Endothelial cell of umbilical vein (primary cell): Measurements from ENCODE around the gene AIF1L. TPM values are rescaled to one million over a fixed set of nuclear protein-coding genes. Genes with fewer than 3 reads are reported as not detected.

Experiments
- BruUV-seq: library from RNA; stranded (reverse); fragments of 400-500 nt; replicated peaks from 2 replicates; lab custom pipeline; 2021; lab: Mats Ljungman, UMichigan
- CTCF ChIA-PET: fragments of 300-600, 350-600 bp; sonication (Branson Sonifier 250); formaldehyde crosslinking; loops from one replicate; lab custom pipeline; 2021; ENCODE audit warnings: antibody characterized with exemption, inconsistent platforms; lab: Charles Lee
- POLR2A ChIA-PET: fragments of 300-600, 350-600 bp; sonication (Branson Sonifier 250); formaldehyde crosslinking; loops from one replicate; lab custom pipeline; 2021; ENCODE audit warnings: antibody characterized with exemption, inconsistent platforms; lab: Charles Lee
- DNase-seq: peaks from one replicate; pipeline ENCODE4 v3.0.0-alpha.2; 2011; ENCODE audit warnings: low read depth, low spot score
- FAIRE-seq: peaks from 2 replicates; lab custom pipeline; 2011; peaks lifted over from hg19 to GRCh38; lab: Jason Lieb, UNC
- H2AFZ ChIP-seq: 2 replicates; pipeline ENCODE4 v1.6.0; 2012; ENCODE audit warnings: low read depth, low read length, control low read depth, inconsistent platforms
- H3K27ac ChIP-seq: 2 replicates; pipeline ENCODE4 v1.5.1; 2011; ENCODE audit warnings: low read depth, mild to moderate bottlenecking, control low read depth, low read length, moderate library complexity; ENCODE audit not compliant: insufficient read depth
- H3K27me3 ChIP-seq, 2 experiments: 2 replicates each; pipeline versions ENCODE4 v1.6.0 to v1.6.1; 2011; ENCODE audit warnings: low read length in 2 of 2, mixed read lengths in 1 of 2; ENCODE audit not compliant: control insufficient read depth in 2 of 2, insufficient read depth in 2 of 2
- H3K36me3 ChIP-seq, 2 experiments: 2 replicates in 1 of 2; 3 replicates in 1 of 2; pipeline ENCODE4 v1.5.1; 2011; ENCODE audit warnings: low read length in 2 of 2, mild to moderate bottlenecking in 1 of 2, moderate library complexity in 1 of 2; ENCODE audit not compliant: control insufficient read depth in 2 of 2, insufficient read depth in 2 of 2; ENCODE audit errors: extremely low read depth in 1 of 2
- H3K4me1 ChIP-seq: 3 replicates; pipeline ENCODE4 v1.5.1; 2011; ENCODE audit warnings: mild to moderate bottlenecking, low read length; ENCODE audit not compliant: control insufficient read depth, insufficient read depth; ENCODE audit errors: extremely low read depth
- H3K4me2 ChIP-seq: 2 replicates; pipeline ENCODE4 v1.6.1; 2011; ENCODE audit warnings: low read length, control low read depth, mixed read lengths; ENCODE audit not compliant: insufficient read depth
- H3K4me3 ChIP-seq, 3 experiments: fragments of 200-600 bp in 1 of 3; sonication (generic), shearing (Covaris generic) in 1 of 3; replicated peaks in 1 of 3; 2 replicates each; pipeline ENCODE4 v1.5.1; 2011 to 2016; ENCODE audit warnings: control low read depth in 3 of 3, low read length in 3 of 3, mild to moderate bottlenecking in 2 of 3, inconsistent platforms in 1 of 3, low read depth in 1 of 3, moderate library complexity in 1 of 3; ENCODE audit not compliant: insufficient read depth in 1 of 3
- H3K79me2 ChIP-seq: 2 replicates; pipeline ENCODE4 v1.6.0; 2012; ENCODE audit warnings: low read length, inconsistent platforms; ENCODE audit not compliant: control insufficient read depth, insufficient read depth
- H3K9ac ChIP-seq: replicated peaks from 2 replicates; pipeline ENCODE3; 2011; ENCODE audit warnings: low read length, control low read depth; ENCODE audit not compliant: insufficient read depth; ENCODE audit errors: extremely low read depth
- H3K9me1 ChIP-seq: replicated peaks from 3 replicates; pipeline ENCODE4 v1.6.0; 2011; ENCODE audit warnings: mild to moderate bottlenecking, low read length; ENCODE audit not compliant: control insufficient read depth, insufficient read depth; ENCODE audit errors: extremely low read depth
- H3K9me3 ChIP-seq: replicated peaks from 2 replicates; pipeline ENCODE4 v1.5.1; 2012; ENCODE audit warnings: low read length, inconsistent platforms; ENCODE audit not compliant: control insufficient read depth, insufficient read depth
- H4K20me1 ChIP-seq: replicated peaks from 2 replicates; pipeline ENCODE3; 2011; ENCODE audit warnings: mild to moderate bottlenecking, low read length; ENCODE audit not compliant: control insufficient read depth, insufficient read depth; ENCODE audit errors: extremely low read depth
- CTCF ChIP-seq, 2 donors: IDR thresholded peaks; 1 replicate in 1 of 2; 2 replicates in 1 of 2; pipeline ENCODE4 v1.5.1; 2011; ENCODE audit warnings: low read length in 2 of 2, mild to moderate bottlenecking in 2 of 2, moderate library complexity in 2 of 2, control low read depth in 1 of 2, inconsistent platforms in 1 of 2, low read depth in 1 of 2; ENCODE audit not compliant: insufficient read depth in 1 of 2; ENCODE audit errors: extremely low read depth in 1 of 2
- EZH2 ChIP-seq: IDR thresholded peaks from 2 replicates; pipeline ENCODE4 v1.6.1; 2012; ENCODE audit warnings: borderline replicate concordance, low read depth, mild to moderate bottlenecking, moderate library complexity, low read length, inconsistent platforms; ENCODE audit not compliant: severe bottlenecking
- FOS ChIP-seq: IDR thresholded peaks from 2 replicates; pipeline ENCODE4 v1.6.1; 2011; ENCODE audit warnings: mild to moderate bottlenecking, low read length, moderate library complexity, borderline replicate concordance; ENCODE audit not compliant: insufficient read depth
- GATA2 ChIP-seq: IDR thresholded peaks from 2 replicates; pipeline ENCODE4 v1.7.0; 2011; ENCODE audit warnings: low read depth, mild to moderate bottlenecking, moderate library complexity, mixed read lengths, low read length; ENCODE audit not compliant: insufficient read length, insufficient read depth
- MYC ChIP-seq: IDR thresholded peaks from one replicate; pipeline ENCODE4 v1.6.1; 2011; ENCODE audit warnings: mild to moderate bottlenecking, low read depth, low read length
- POLR2AphosphoS5 ChIP-seq: IDR thresholded peaks from 2 replicates; pipeline ENCODE4 v1.6.1; 2012; ENCODE audit warnings: low read depth, mild to moderate bottlenecking, control low read depth, low read length, moderate library complexity; ENCODE audit not compliant: insufficient read depth
- dilution Hi-C: fragments of 300-500 bp; cut with MboI; formaldehyde crosslinking; loops from one replicate; pipeline ENCODE4 v1.15.0; 2019; ENCODE audit warnings: low sequenced_read_pairs; ENCODE audit not compliant: extremely low pct_ligation_motif_present
- intact Hi-C: fragments of 100-400 bp; cut with micrococcal nuclease; formaldehyde crosslinking; loops from one replicate; pipeline ENCODE4 v1.10.0; 2022
- polyA plus RNA-seq, 4 experiments: library from polyadenylated mRNA; depleted of rRNA in 3 of 4; stranded (reverse) in 3 of 4; unstranded in 1 of 4; fragments of >200 nt; gene quantifications; 2 replicates each; pipeline versions ENCODE4 v1.2.1 to v1.2.3, GENCODE V29; 2011 to 2012; ENCODE audit warnings: missing spikeins in 1 of 4
- total RNA-seq: library from RNA; stranded (reverse); gene quantifications from 2 replicates; pipeline ENCODE4 v1.2.3, GENCODE V29; 2021
- TF ChIP-seq, protein P1 (sequence below): IDR thresholded peaks from 2 replicates; pipeline ENCODE4 v1.6.1; 2011; ENCODE audit not compliant: insufficient read depth, insufficient read length

The AIF1L gene
- total and polyA plus RNA-seq, 2 donors (not counting 3 experiments of a cell fraction or from before 2014, with no cell fraction given) = 17.8 to 39.7 TPM

DNA sequence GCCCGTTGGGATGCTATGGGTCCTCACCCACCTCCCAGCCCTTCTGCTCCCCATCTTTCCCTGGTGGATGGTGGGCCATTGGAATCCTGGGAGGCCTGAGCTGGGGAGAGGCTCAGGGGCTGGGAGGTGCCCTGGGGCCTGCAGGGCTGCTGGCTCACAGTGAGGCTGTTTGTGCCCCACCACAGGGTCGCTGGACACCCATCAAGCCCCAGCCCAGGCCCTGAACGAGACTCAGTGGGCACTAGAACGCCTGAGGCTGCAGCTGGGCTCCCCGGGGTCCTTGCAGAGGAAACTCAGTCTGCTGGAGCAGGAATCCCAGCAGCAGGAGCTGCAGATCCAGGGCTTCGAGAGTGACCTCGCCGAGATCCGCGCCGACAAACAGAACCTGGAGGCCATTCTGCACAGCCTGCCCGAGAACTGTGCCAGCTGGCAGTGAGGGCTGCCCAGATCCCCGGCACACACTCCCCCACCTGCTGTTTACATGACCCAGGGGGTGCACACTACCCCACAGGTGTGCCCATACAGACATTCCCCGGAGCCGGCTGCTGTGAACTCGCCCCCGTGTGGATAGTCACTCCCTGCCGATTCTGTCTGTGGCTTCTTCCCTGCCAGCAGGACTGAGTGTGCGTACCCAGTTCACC lies 4.9 kb upstream of the AIF1L start:
- Histone ChIP-seq H3K4me3 (no peak overlapping the region), H3K4me2 (no peak overlapping the region), H2AFZ (no peak overlapping the region), H3K36me3 (no peaks in the 10 kb centered on the region), H3K4me1 (no peaks in the 10 kb centered on the region), H4K20me1 (no peaks in the 10 kb centered on the region), H3K9ac (no peak overlapping the region), H3K9me1 (no peaks in the 10 kb centered on the region), H3K9me3 (no peaks in the 10 kb centered on the region), H3K27ac (no peak overlapping the region), H3K79me2 (no peaks in the 10 kb centered on the region), H3K27me3 (peaks cover 8 to 12% of the 10 kb centered on the region in 2 experiments)
- DNase-seq (no peak), FAIRE-seq (no peak)
- CTCF ChIA-PET = no interaction called here
- BruUV-seq = no TSS peak
- dilution Hi-C loops = no loop called here
- TF ChIP-seq CTCF (IDR thresholded peaks at IDR 0.05; ENCODE audit: extremely low read depth in 1 of 2, insufficient read depth in 1 of 2, low read depth in 1 of 2, low read length in 2 of 2) (no peak), POLR2AphosphoS5 (no peak), GATA2 (no peak), EZH2 (no peak), MYC (no peak), FOS (no peak)
- TF ChIP-seq, protein P1, sequence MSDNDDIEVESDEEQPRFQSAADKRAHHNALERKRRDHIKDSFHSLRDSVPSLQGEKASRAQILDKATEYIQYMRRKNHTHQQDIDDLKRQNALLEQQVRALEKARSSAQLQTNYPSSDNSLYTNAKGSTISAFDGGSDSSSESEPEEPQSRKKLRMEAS = no peak
- POLR2A ChIA-PET = no interaction called here
- intact Hi-C loops = no loop called here
